Neural cell (in vitro differentiated cells): ENCODE measurements around the gene RNF182. TPM values are rescaled to one million over a fixed set of nuclear protein-coding genes. Genes with fewer than 3 reads are reported as not detected.
"Not testable (repeated sequence)": the region's sequence is repeated elsewhere in the genome, so short reads cannot be mapped to it uniquely, and the experiment has no call there.

Experiments
- H2AFZ ChIP-seq: fragments of 200-600, 300-800 bp; sonication (generic), shearing (Covaris generic); 2 replicates; pipeline ENCODE4 v1.6.0; 2014; ENCODE audit warnings: low read depth, mild to moderate bottlenecking, antibody characterized with exemption, low read length, moderate library complexity
- H3F3A ChIP-seq: fragments of 200-600 bp; shearing (Covaris generic); 2 replicates; pipeline ENCODE4 v1.6.1; 2016; ENCODE audit warnings: mild to moderate bottlenecking, moderate library complexity, mixed read lengths, antibody characterized with exemption, low read length; ENCODE audit not compliant: insufficient read depth, poor library complexity, severe bottlenecking
- H3K27ac ChIP-seq: fragments of 200-600, 300-800 bp; sonication (generic), shearing (Covaris generic); 2 replicates; pipeline ENCODE4 v1.5.1; 2014; ENCODE audit warnings: mild to moderate bottlenecking, low read length, moderate library complexity
- H3K27me3 ChIP-seq: fragments of 300-800, 200-600 bp; sonication (generic), shearing (Covaris generic); 2 replicates; pipeline ENCODE4 v1.6.0; 2014; ENCODE audit warnings: mild to moderate bottlenecking, low read depth, low read length, moderate library complexity; ENCODE audit not compliant: insufficient read depth
- H3K36me3 ChIP-seq: fragments of 300-800, 200-600 bp; sonication (generic), shearing (Covaris generic); 2 replicates; pipeline ENCODE4 v1.5.1; 2014; ENCODE audit warnings: mild to moderate bottlenecking, antibody characterized with exemption, low read length, moderate library complexity; ENCODE audit not compliant: insufficient read depth
- H3K4me2 ChIP-seq: fragments of 300-800, 200-600 bp; sonication (generic), shearing (Covaris generic); 2 replicates; pipeline ENCODE4 v1.6.0; 2014; ENCODE audit warnings: mild to moderate bottlenecking, low read length
- H3K4me3 ChIP-seq: fragments of 300-800, 200-600 bp; sonication (generic), shearing (Covaris generic); 2 replicates; pipeline ENCODE4 v1.5.1; 2014; ENCODE audit warnings: mild to moderate bottlenecking, low read length, moderate library complexity
- H3K79me2 ChIP-seq: fragments of 200-600 bp; shearing (Covaris generic); replicated peaks from 2 replicates; pipeline ENCODE4 v1.6.0; 2014; ENCODE audit warnings: mild to moderate bottlenecking, low read length, moderate library complexity; ENCODE audit not compliant: insufficient read depth
- H3K9ac ChIP-seq: fragments of 300-800, 200-600 bp; sonication (generic), shearing (Covaris generic); 2 replicates; pipeline ENCODE4 v1.6.1; 2016; ENCODE audit warnings: mild to moderate bottlenecking, low read length, mixed read lengths
- H3K9me2 ChIP-seq: fragments of 200-600 bp; shearing (Covaris generic); 2 replicates; pipeline ENCODE4 v1.6.1; 2016; ENCODE audit warnings: mild to moderate bottlenecking, low read length, mixed read lengths; ENCODE audit not compliant: insufficient read depth
- H3K9me3 ChIP-seq: fragments of 200-600, 300-800 bp; sonication (generic), shearing (Covaris generic); 2 replicates; pipeline ENCODE4 v1.6.1; 2016; ENCODE audit warnings: mild to moderate bottlenecking, mixed run types, low read length, moderate library complexity, mixed read lengths
- H4K20me1 ChIP-seq: fragments of 200-600 bp; shearing (Covaris generic); 2 replicates; pipeline ENCODE4 v1.6.1; 2016; ENCODE audit warnings: mild to moderate bottlenecking, mixed run types; ENCODE audit not compliant: insufficient read depth
- CTCF ChIP-seq: fragments of 450-650 bp; IDR thresholded peaks from 2 replicates; pipeline ENCODE4 v1.5.1; 2014; ENCODE audit warnings: antibody characterized with exemption, mild to moderate bottlenecking, moderate library complexity; ENCODE audit not compliant: poor library complexity, severe bottlenecking
- EP300 ChIP-seq: fragments of 450-650 bp; conservative IDR thresholded peaks from 2 replicates; pipeline ENCODE4 v1.6.1; 2014; ENCODE audit warnings: antibody characterized with exemption, mild to moderate bottlenecking, moderate library complexity; ENCODE audit not compliant: poor library complexity, severe bottlenecking
- EZH2 ChIP-seq: fragments of 200-600, 300-800 bp; shearing (Covaris generic), sonication (generic); IDR thresholded peaks from 2 replicates; pipeline ENCODE4 v1.6.1; 2014; ENCODE audit warnings: antibody characterized with exemption, low read length, borderline replicate concordance, mild to moderate bottlenecking; ENCODE audit not compliant: insufficient read depth, poor library complexity, severe bottlenecking
- MXI1 ChIP-seq: fragments of 450-650 bp; conservative IDR thresholded peaks from 2 replicates; pipeline ENCODE4 v1.6.1; 2014; ENCODE audit warnings: antibody characterized with exemption, mild to moderate bottlenecking; ENCODE audit not compliant: poor library complexity, severe bottlenecking
- POLR2AphosphoS5 ChIP-seq: IDR thresholded peaks from 2 replicates; pipeline ENCODE4 v1.6.1; 2012
- RAD21 ChIP-seq: fragments of 450-650 bp; conservative IDR thresholded peaks from 2 replicates; pipeline ENCODE4 v1.6.1; 2014; ENCODE audit warnings: antibody characterized with exemption, mild to moderate bottlenecking, moderate library complexity
- REST ChIP-seq: IDR thresholded peaks from 2 replicates; pipeline ENCODE4 v1.6.1; 2012; ENCODE audit warnings: borderline replicate concordance
- SMC3 ChIP-seq: fragments of 450-650 bp; conservative IDR thresholded peaks from 2 replicates; pipeline ENCODE4 v1.6.1; 2014; ENCODE audit warnings: antibody characterized with exemption, mild to moderate bottlenecking, moderate library complexity; ENCODE audit not compliant: poor library complexity
- TAF1 ChIP-seq: IDR thresholded peaks from 2 replicates; pipeline ENCODE4 v1.6.1; 2012; ENCODE audit warnings: low read depth
- polyA plus RNA-seq: library from polyadenylated mRNA; depleted of rRNA; stranded (reverse); fragments of >200 nt; gene quantifications from 2 replicates; pipeline ENCODE4 v1.2.3, GENCODE V29; 2014

The RNF182 gene
- polyA plus RNA-seq, 1 donor from 2014 or later = 8.0 TPM

- H3K9ac ChIP-seq = no peak overlapping the region
- no peaks in the 10 kb centered on the region for H3K9me2 ChIP-seq
- peaks cover 4% of the 10 kb centered on the region for H3K27me3 ChIP-seq
- no peaks in the 10 kb centered on the region for H4K20me1 ChIP-seq
- H3K9me3 ChIP-seq = no peaks in the 10 kb centered on the region
- H3K27ac ChIP-seq = no peak overlapping the region
- no peaks in the 10 kb centered on the region for H3K36me3 ChIP-seq
- no peak for TF ChIP-seq TAF1
- TF ChIP-seq SMC3 = no peak
- no peak for TF ChIP-seq POLR2AphosphoS5
- TF ChIP-seq RAD21 = no peak
- TF ChIP-seq CTCF = no peak
- no peak for TF ChIP-seq REST
- TF ChIP-seq MXI1 = no peak
- no peak for TF ChIP-seq EZH2
- TF ChIP-seq EP300 = no peak
- no peak overlapping the region for H3K4me3 ChIP-seq
- H3K4me2 ChIP-seq = no peak overlapping the region
- H3F3A ChIP-seq = no peaks in the 10 kb centered on the region
- no peaks in the 10 kb centered on the region for H3K79me2 ChIP-seq
- H2AFZ ChIP-seq = no peak overlapping the region
Measured at GRCh38 chr6:14017626-14018475, 93.1 kb downstream of the RNF182 start.

GRCh38 chr6:14018559-14018958 is 93.8 kb downstream of the RNF182 start:
- H3F3A ChIP-seq, H3K4me3 ChIP-seq, H3K9me2 ChIP-seq, H2AFZ ChIP-seq, H3K27ac ChIP-seq, H4K20me1 ChIP-seq, H3K9me3 ChIP-seq, H3K36me3 ChIP-seq, H3K9ac ChIP-seq, H3K27me3 ChIP-seq, H3K79me2 ChIP-seq, H3K4me2 ChIP-seq: not testable (repeated sequence)
